Spleen (tissue), 7 donors: ENCODE data around the gene TMEM147.

Experiments
- CTCF ChIP-seq, 11 experiments: fragments of 200-600 bp in 7 of 11; fragments of 450-650 bp in 4 of 11; sonication (generic) in 4 of 11; IDR thresholded peaks in 8 of 11; conservative IDR thresholded peaks in 3 of 11; 1 replicate in 7 of 11; 2 replicates in 4 of 11; pipeline versions ENCODE4 v1.4.0 to v1.8.0; 2016 to 2021; ENCODE audit warnings: antibody characterized with exemption in 11 of 11, inconsistent platforms in 4 of 11, mild to moderate bottlenecking in 1 of 11
- POLR2A ChIP-seq, 3 donors: fragments of 450-650 bp; IDR thresholded peaks; one replicate each; pipeline ENCODE4 v1.5.1; 2017; ENCODE audit warnings: antibody characterized with exemption in 3 of 3, mild to moderate bottlenecking in 1 of 3
- POLR2AphosphoS5 ChIP-seq, 3 donors: sonication (generic); formaldehyde crosslinking; IDR thresholded peaks; one replicate each; pipeline ENCODE4 v1.5.1; 2017; ENCODE audit warnings: antibody characterized with exemption in 3 of 3
- donor health status: DM: no; HTN: no; CAD: no; lungs with moderate emphysema.
- donor health status: DM: no; HTN: no; CAD: no.
- donor health status: DM: no; HTN: no; CAD: no.

DNA sequence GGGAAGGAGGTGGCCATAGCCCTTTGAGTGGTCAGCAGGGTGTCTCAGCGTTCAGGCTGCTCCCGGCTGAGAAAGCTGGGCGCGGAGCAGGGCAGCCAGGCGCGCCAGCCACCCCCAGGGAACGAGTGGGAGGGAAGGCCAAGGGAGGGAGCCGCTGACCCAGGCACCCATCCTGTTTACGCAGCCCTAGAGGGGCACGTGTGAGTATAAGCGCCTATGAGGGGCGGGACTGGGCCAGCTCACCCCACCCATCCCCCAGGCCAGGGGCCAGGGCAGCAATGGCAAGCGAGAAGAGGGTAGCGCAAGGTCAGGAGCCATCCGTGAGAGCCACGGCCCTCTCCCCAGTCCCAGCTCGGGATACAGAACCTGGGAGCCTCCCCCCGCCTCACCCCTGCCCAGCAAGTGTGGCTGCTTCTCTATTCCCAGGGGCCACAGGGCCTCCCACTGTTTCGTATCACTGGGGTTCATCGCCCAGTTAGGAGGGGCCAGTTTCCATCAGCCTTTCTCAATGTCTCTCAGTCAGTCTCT is 31.1 kb upstream of the TMEM147 start:
- no peak for TF ChIP-seq CTCF (IDR thresholded peaks at IDR 0.05 in 8 of 11, conservative IDR thresholded peaks at IDR 0.05 in 3 of 11)
- peak in 1 of 3 donors; percentile 18 for TF ChIP-seq POLR2AphosphoS5 (IDR thresholded peaks at IDR 0.05)
- no peak for TF ChIP-seq POLR2A (IDR thresholded peaks at IDR 0.05)
